Ovary (tissue), 3 donors: ENCODE data around the gene SNAPC2.

Experiments
- EP300 ChIP-seq: sonication (generic); formaldehyde crosslinking; IDR thresholded peaks from one replicate; pipeline ENCODE4 v1.6.1; 2017; ENCODE audit warnings: antibody characterized with exemption
- TF ChIP-seq, protein P1 (sequence below), 3 donors: fragments of 450-650 bp in 2 of 3; fragments of 200-600 bp in 1 of 3; IDR thresholded peaks; one replicate each; pipeline versions ENCODE4 v1.5.1 to v1.8.0; 2016 to 2022; ENCODE audit warnings: antibody characterized with exemption in 3 of 3, mild to moderate bottlenecking in 1 of 3
- donor health status: DM: no; HTN: no; CAD: no.

DNA sequence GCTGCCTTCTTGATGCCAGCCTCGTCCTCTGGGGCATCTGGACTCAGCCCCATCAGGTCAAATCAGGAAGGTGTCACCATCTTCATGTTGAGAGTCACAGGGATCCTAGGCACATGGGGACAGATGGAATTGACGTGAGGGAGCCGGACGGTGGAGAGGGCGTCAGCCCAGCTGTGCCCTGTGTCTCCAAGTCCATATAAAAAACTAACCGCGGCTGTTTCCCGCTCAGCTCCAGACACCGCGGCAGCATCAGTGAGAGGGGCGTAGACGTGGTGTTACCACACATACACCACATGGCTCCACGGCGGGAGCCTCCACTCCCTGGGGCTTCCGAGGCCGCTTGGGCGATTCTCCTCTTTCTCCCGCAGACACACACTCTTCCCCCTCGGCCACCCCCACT, 40.3 kb upstream of the SNAPC2 start:
- TF ChIP-seq, protein P1, sequence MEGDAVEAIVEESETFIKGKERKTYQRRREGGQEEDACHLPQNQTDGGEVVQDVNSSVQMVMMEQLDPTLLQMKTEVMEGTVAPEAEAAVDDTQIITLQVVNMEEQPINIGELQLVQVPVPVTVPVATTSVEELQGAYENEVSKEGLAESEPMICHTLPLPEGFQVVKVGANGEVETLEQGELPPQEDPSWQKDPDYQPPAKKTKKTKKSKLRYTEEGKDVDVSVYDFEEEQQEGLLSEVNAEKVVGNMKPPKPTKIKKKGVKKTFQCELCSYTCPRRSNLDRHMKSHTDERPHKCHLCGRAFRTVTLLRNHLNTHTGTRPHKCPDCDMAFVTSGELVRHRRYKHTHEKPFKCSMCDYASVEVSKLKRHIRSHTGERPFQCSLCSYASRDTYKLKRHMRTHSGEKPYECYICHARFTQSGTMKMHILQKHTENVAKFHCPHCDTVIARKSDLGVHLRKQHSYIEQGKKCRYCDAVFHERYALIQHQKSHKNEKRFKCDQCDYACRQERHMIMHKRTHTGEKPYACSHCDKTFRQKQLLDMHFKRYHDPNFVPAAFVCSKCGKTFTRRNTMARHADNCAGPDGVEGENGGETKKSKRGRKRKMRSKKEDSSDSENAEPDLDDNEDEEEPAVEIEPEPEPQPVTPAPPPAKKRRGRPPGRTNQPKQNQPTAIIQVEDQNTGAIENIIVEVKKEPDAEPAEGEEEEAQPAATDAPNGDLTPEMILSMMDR (IDR thresholded peaks at IDR 0.05) = no peak
- no peak for TF ChIP-seq EP300
